Fibroblast of mammary gland (primary cell): Measurements from ENCODE around the gene DSG4.

Experiments used
- DNase-seq: peaks from one replicate; pipeline ENCODE4 v3.0.0-alpha.2; 2010; ENCODE audit warnings: low read depth
- H3K4me3 ChIP-seq: 2 replicates; pipeline ENCODE4 v1.5.1; 2011; ENCODE audit warnings: low read depth, mild to moderate bottlenecking, low read length, moderate library complexity; ENCODE audit not compliant: control insufficient read depth
- CTCF ChIP-seq: conservative IDR thresholded peaks from 2 replicates; pipeline ENCODE4 v1.5.1; 2011; ENCODE audit warnings: low read depth, low read length, inconsistent platforms; ENCODE audit not compliant: control insufficient read depth, insufficient read depth

Gene DSG4

GRCh38 chr18:31440787-31441186, 64.2 kb downstream of the DSG4 start:
- no peak overlapping the region for H3K4me3 ChIP-seq
- no peak for DNase-seq
- TF ChIP-seq CTCF, result no peak

GRCh38 chr18:31441493-31441892, 64.9 kb downstream of the DSG4 start:
- no peak overlapping the region for H3K4me3 ChIP-seq

GRCh38 chr18:31444142-31444541, 67.6 kb downstream of the DSG4 start:
- H3K4me3 ChIP-seq, result no peak overlapping the region
- no peak for DNase-seq
- TF ChIP-seq CTCF, result no peak

More at GRCh38 chr18:31441493-31441892, 64.9 kb downstream of the DSG4 start:
- no peak for DNase-seq
- TF ChIP-seq CTCF, result no peak

GRCh38 chr18:31445908-31446307, 69.3 kb downstream of the DSG4 start:
- no peak for DNase-seq
- TF ChIP-seq CTCF, result no peak
- H3K4me3 ChIP-seq, result no peak overlapping the region

DNA sequence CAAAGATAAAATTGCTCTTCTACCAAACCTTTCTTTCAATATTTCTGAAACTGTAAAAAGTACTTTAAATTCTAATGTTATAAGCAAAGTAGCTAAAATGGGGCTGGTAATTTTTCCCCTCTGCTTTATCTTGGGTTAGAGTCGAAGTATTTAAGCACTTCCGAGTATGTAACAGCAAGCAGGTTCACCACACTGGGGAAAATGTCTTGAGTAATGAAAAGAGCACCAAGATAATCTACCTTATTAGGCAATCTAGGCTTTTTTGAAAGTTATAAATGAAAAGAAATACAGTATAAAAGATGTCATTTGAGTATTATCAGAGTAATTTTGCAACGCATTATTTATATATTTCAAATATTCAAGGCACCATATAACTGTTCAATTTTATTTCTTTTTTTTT, 70.3 kb downstream of the DSG4 start:
- no peak for TF ChIP-seq CTCF

DNA sequence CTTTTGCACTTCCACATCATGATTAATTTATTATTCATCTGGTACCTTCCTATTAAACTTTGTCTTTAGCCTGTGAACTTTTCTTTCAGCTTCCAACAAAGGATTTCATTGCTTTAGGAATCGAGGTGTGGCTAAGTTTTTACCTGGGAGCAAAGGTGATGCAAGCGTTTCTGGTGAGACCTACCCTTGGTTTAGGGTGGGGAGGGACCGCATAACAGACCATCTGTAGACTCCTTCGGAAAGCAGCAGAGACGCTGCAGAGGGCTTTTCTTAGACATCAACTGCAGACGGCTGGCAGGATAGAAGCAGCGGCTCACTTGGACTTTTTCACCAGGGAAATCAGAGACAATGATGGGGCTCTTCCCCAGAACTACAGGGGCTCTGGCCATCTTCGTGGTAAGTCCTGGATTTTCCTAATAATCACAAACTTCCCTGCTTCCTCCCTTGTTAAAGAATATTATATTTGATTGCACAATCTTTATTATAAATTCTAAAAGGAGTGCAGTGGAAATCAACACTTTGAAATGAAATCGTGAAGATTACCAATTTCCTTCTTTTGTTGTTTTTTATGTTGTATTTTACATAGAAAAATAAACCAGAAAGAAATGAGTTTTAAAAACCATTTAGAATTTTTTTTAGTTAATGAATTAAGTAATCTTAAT, 71.1 kb downstream of the DSG4 start, which contains the start of gene DSG3:
DSG3 (plus strand) TSS at position 212 of the 662 bp plus-strand sequence; CDS start at position 349, 137 bp downstream.
- no peak within 1 kb of the TSS for H3K4me3 ChIP-seq
- TF ChIP-seq CTCF, result no peak
- no peak for DNase-seq

More for the DNA sequence above, 70.3 kb downstream of the DSG4 start:
- no peak overlapping the region for H3K4me3 ChIP-seq
- DNase-seq, result no peak
